HG02623 (cell line): ENCODE measurements around the gene SLC7A8.

Experiments used
- ATAC-seq: cut with Tn5 transposase; IDR thresholded peaks from one replicate; pipeline ENCODE4 v1.9.1; 2021; ENCODE audit warnings: moderate library complexity; ENCODE audit not compliant: unreplicated experiment

Gene SLC7A8

GRCh38 chr14:23160924-23161522, 22.4 kb downstream of the SLC7A8 start:
- ATAC-seq = no peak

- ATAC-seq = no peak
These were observed 23.9 kb downstream of the SLC7A8 start for GRCh38 chr14:23159532-23159931.

GRCh38 chr14:23158779-23159178, 24.7 kb downstream of the SLC7A8 start:
- ATAC-seq = no peak

GRCh38 chr14:23154964-23155587, 28.4 kb downstream of the SLC7A8 start:
- no peak for ATAC-seq

- ATAC-seq = no peak
These were observed 29.3 kb downstream of the SLC7A8 start for GRCh38 chr14:23153851-23154796.

- no peak for ATAC-seq
These were observed 32.1 kb downstream of the SLC7A8 start for GRCh38 chr14:23151342-23151741.

- no peak for ATAC-seq
These were observed 33.7 kb downstream of the SLC7A8 start for GRCh38 chr14:23149745-23150144.

GRCh38 chr14:23148591-23149249, 34.7 kb downstream of the SLC7A8 start:
- ATAC-seq = no peak

- no peak for ATAC-seq
These were observed 35.8 kb downstream of the SLC7A8 start for GRCh38 chr14:23147676-23148075.

- no peak for ATAC-seq
These were observed 36.5 kb downstream of the SLC7A8 start for GRCh38 chr14:23146980-23147379.

GRCh38 chr14:23146351-23146910, 37.0 kb downstream of the SLC7A8 start:
- no peak for ATAC-seq

- ATAC-seq = no peak
These were observed 37.6 kb downstream of the SLC7A8 start for GRCh38 chr14:23145794-23146350.

GRCh38 chr14:23143911-23144310, 39.5 kb downstream of the SLC7A8 start:
- no peak for ATAC-seq

GRCh38 chr14:23142826-23143225, 40.6 kb downstream of the SLC7A8 start:
- no peak for ATAC-seq

- no peak for ATAC-seq
These were observed 41.6 kb downstream of the SLC7A8 start for GRCh38 chr14:23141706-23142444.

GRCh38 chr14:23140371-23140770, 43.1 kb downstream of the SLC7A8 start:
- no peak for ATAC-seq

- no peak for ATAC-seq
These were observed 43.6 kb downstream of the SLC7A8 start for GRCh38 chr14:23139874-23140273.

GRCh38 chr14:23137813-23138535, 45.5 kb downstream of the SLC7A8 start:
- no peak for ATAC-seq

GRCh38 chr14:23137192-23137812, 46.2 kb downstream of the SLC7A8 start:
- ATAC-seq = no peak
